IMR-90 (cell line): ENCODE results near the gene ITSN1. TPM values are rescaled to one million over a fixed set of nuclear protein-coding genes. Genes with fewer than 3 reads are reported as not detected.

ENCODE experiments used
- ATAC-seq: fragments of 200-7000 bp; cut with Tn5 transposase; 2 replicates; pipeline ENCODE4 v1.9.1; 2020; ENCODE audit warnings: low read depth, mild to moderate bottlenecking, moderate library complexity
- BruUV-seq: library from RNA; stranded (reverse); fragments of 400-500 nt; replicated peaks from 2 replicates; lab custom pipeline; 2021; lab: Mats Ljungman, UMichigan
- CTCF ChIA-PET: fragments of 300-600 bp; formaldehyde crosslinking; extraction: SDS; loops from one replicate; lab custom pipeline; 2021; ENCODE audit warnings: antibody characterized with exemption; lab: Yijun Ruan, JAX
- POLR2A ChIA-PET: fragments of 300-600 bp; sonication (Branson Sonifier 250); formaldehyde crosslinking; loops from one replicate; lab custom pipeline; 2022; ENCODE audit warnings: antibody characterized with exemption; ENCODE audit not compliant: unreplicated experiment; lab: Charles Lee
- DNase-seq: peaks from one replicate; pipeline ENCODE4 v3.0.0; 2013
- H2AFZ ChIP-seq: replicated peaks from 2 replicates; pipeline ENCODE3; 2013; ENCODE audit warnings: low read length, mild to moderate bottlenecking; ENCODE audit not compliant: poor library complexity
- H2AK5ac ChIP-seq: 2 replicates; pipeline ENCODE4 v1.6.1; 2013; ENCODE audit warnings: low read depth, low read length, inconsistent platforms
- H2AK9ac ChIP-seq: replicated peaks from 2 replicates; pipeline ENCODE3; 2013; ENCODE audit warnings: mild to moderate bottlenecking, low read depth, low read length, moderate library complexity; ENCODE audit not compliant: poor library complexity
- H2BK120ac ChIP-seq: 2 replicates; pipeline ENCODE4 v1.6.1; 2013; ENCODE audit warnings: low read depth, low read length, inconsistent platforms
- H2BK15ac ChIP-seq: 3 replicates; pipeline ENCODE4 v1.6.1; 2013; ENCODE audit warnings: low read depth, low read length, inconsistent platforms
- H2BK20ac ChIP-seq: 2 replicates; pipeline ENCODE4 v1.6.1; 2013; ENCODE audit warnings: low read depth, mild to moderate bottlenecking, inconsistent platforms, low read length, moderate library complexity
- H2BK5ac ChIP-seq: 2 replicates; pipeline ENCODE4 v1.6.1; 2013; ENCODE audit warnings: mild to moderate bottlenecking, low read depth, low read length, inconsistent platforms; ENCODE audit not compliant: poor library complexity, severe bottlenecking
- H3K14ac ChIP-seq: replicated peaks from 2 replicates; pipeline ENCODE4 v1.6.1; 2013; ENCODE audit warnings: low read depth, low read length, inconsistent platforms
- H3K18ac ChIP-seq: 2 replicates; pipeline ENCODE4 v1.6.1; 2013; ENCODE audit warnings: low read depth, low read length, control low read depth
- H3K23ac ChIP-seq: 2 replicates; pipeline ENCODE4 v1.6.1; 2013; ENCODE audit warnings: low read depth, low read length, inconsistent platforms
- H3K27ac ChIP-seq: 2 replicates; pipeline ENCODE4 v1.5.1; 2013; ENCODE audit warnings: mild to moderate bottlenecking, control low read depth, low read length; ENCODE audit not compliant: insufficient read depth
- H3K27me3 ChIP-seq: 2 replicates; pipeline ENCODE4 v1.6.1; 2013; ENCODE audit warnings: low read length; ENCODE audit not compliant: control insufficient read depth, insufficient read depth
- H3K36me3 ChIP-seq: 2 replicates; pipeline ENCODE4 v1.6.1; 2013; ENCODE audit warnings: low read length, mixed read lengths; ENCODE audit not compliant: control insufficient read depth, insufficient read depth
- H3K4ac ChIP-seq: 2 replicates; pipeline ENCODE4 v1.6.1; 2013; ENCODE audit warnings: low read depth, low read length, inconsistent platforms
- H3K4me1 ChIP-seq: 2 replicates; pipeline ENCODE4 v1.6.1; 2013; ENCODE audit warnings: low read length, mixed read lengths; ENCODE audit not compliant: control insufficient read depth, insufficient read depth
- H3K4me2 ChIP-seq: 2 replicates; pipeline ENCODE4 v1.6.1; 2013; ENCODE audit warnings: low read depth, mild to moderate bottlenecking, control low read depth, low read length, moderate library complexity
- H3K4me3 ChIP-seq: 2 replicates; pipeline ENCODE4 v1.5.1; 2013; ENCODE audit warnings: low read depth, mild to moderate bottlenecking, control low read depth, low read length, moderate library complexity; ENCODE audit not compliant: insufficient read depth
- H3K56ac ChIP-seq: 2 replicates; pipeline ENCODE4 v1.6.1; 2013; ENCODE audit warnings: low read length, inconsistent platforms; ENCODE audit not compliant: insufficient read depth; ENCODE audit errors: extremely low read depth
- H3K79me1 ChIP-seq, 2 experiments: 2 replicates each; pipeline ENCODE4 v1.6.1; 2013; ENCODE audit warnings: low read length in 2 of 2, inconsistent platforms in 1 of 2, low read depth in 1 of 2
- H3K9ac ChIP-seq: 2 replicates; pipeline ENCODE4 v1.6.1; 2013; ENCODE audit warnings: low read depth, low read length, control low read depth
- H3K9me1 ChIP-seq: 2 replicates; pipeline ENCODE4 v1.6.1; 2013; ENCODE audit warnings: low read length, inconsistent platforms; ENCODE audit not compliant: insufficient read depth
- H3K9me3 ChIP-seq: 2 replicates; pipeline ENCODE4 v1.6.1; 2013; ENCODE audit warnings: low read length; ENCODE audit not compliant: control insufficient read depth, insufficient read depth
- H4K20me1 ChIP-seq: 2 replicates; pipeline ENCODE4 v1.6.1; 2013; ENCODE audit warnings: low read length, inconsistent platforms; ENCODE audit not compliant: insufficient read depth
- H4K5ac ChIP-seq: 2 replicates; pipeline ENCODE4 v1.6.1; 2013; ENCODE audit warnings: mild to moderate bottlenecking, low read depth, low read length, control low read depth
- H4K8ac ChIP-seq, 2 experiments: 2 replicates each; pipeline ENCODE4 v1.6.1; 2013; ENCODE audit warnings: low read depth in 2 of 2, low read length in 2 of 2, control low read depth in 1 of 2, inconsistent platforms in 1 of 2
- H4K91ac ChIP-seq: 2 replicates; pipeline ENCODE4 v1.6.1; 2013; ENCODE audit warnings: low read depth, low read length, inconsistent platforms; ENCODE audit not compliant: insufficient read depth
- BHLHE40 ChIP-seq: fragments of 150-350 bp; IDR thresholded peaks from 2 replicates; pipeline ENCODE4 v1.6.1; 2016; ENCODE audit warnings: mild to moderate bottlenecking, low read depth, low read length
- CEBPB ChIP-seq: IDR thresholded peaks from 2 replicates; pipeline ENCODE4 v1.6.1; 2012; ENCODE audit warnings: low read depth, low read length, improper control_type of control experiment
- FOS ChIP-seq: fragments of 150-350 bp; IDR thresholded peaks from 2 replicates; pipeline ENCODE4 v1.6.1; 2016; ENCODE audit warnings: low read depth, low read length
- MAFK ChIP-seq: IDR thresholded peaks from 2 replicates; pipeline ENCODE4 v1.6.1; 2012; ENCODE audit warnings: low read depth, low read length, improper control_type of control experiment
- MXI1 ChIP-seq: IDR thresholded peaks from 2 replicates; pipeline ENCODE4 v1.6.1; 2012; ENCODE audit warnings: low read depth, mild to moderate bottlenecking, low read length, moderate library complexity, borderline replicate concordance
- NFE2L2 ChIP-seq: fragments of 150-350 bp; IDR thresholded peaks from 2 replicates; pipeline ENCODE4 v1.6.1; 2016; ENCODE audit warnings: low read depth, mild to moderate bottlenecking, low read length
- RAD21 ChIP-seq: IDR thresholded peaks from 2 replicates; pipeline ENCODE4 v1.6.1; 2012; ENCODE audit warnings: low read length, improper control_type of control experiment
- RCOR1 ChIP-seq: IDR thresholded peaks from 2 replicates; pipeline ENCODE4 v1.6.1; 2012; ENCODE audit warnings: mild to moderate bottlenecking, low read length, improper control_type of control experiment; ENCODE audit not compliant: insufficient replicate concordance
- RFX5 ChIP-seq: IDR thresholded peaks from 2 replicates; pipeline ENCODE4 v1.8.0; 2012; ENCODE audit warnings: low read depth, mild to moderate bottlenecking, low read length, moderate library complexity
- WGBS, 2 experiments: methylation state at CpG; one replicate each; pipeline versions ENCODE4 v1.1.5 to v1.1.7; 2013; ENCODE audit warnings: missing lambda C conversion rate in 2 of 2; ENCODE audit not compliant: insufficient read length in 1 of 2; ENCODE audit errors: extremely low coverage in 2 of 2; 5-methylcytosine and 5-hydroxymethylcytosine counted together
- dilution Hi-C: fragments of 300-500 bp; cut with HindIII; formaldehyde crosslinking; loops from one replicate; pipeline ENCODE4 v1.14.3; 2018; ENCODE audit warnings: low sequenced_read_pairs; ENCODE audit not compliant: unreplicated experiment
- in situ Hi-C: fragments of 300-500 bp; cut with MboI; formaldehyde crosslinking; loops from 3 replicates; pipeline ENCODE4 v1.14.3; 2019; ENCODE audit warnings: low sequenced_read_pairs, inconsistent platforms, mixed read lengths
- intact Hi-C: fragments of 100-400 bp; cut with micrococcal nuclease; formaldehyde crosslinking; loops from 2 replicates; pipeline ENCODE4 v1.10.0; 2022
- polyA plus RNA-seq, 3 experiments: library from polyadenylated mRNA; depleted of rRNA; stranded (reverse); fragments of >200 nt; gene quantifications; 2 replicates each; pipeline ENCODE4 v1.2.3, GENCODE V29; 2012; ENCODE audit warnings: low replicate concordance in 1 of 3
- total RNA-seq: library from RNA; depleted of rRNA; stranded (reverse); fragments of >200 nt; gene quantifications from 2 replicates; pipeline ENCODE4 v1.2.3, GENCODE V29; 2012
- TF ChIP-seq, protein P1 (sequence below): conservative IDR thresholded peaks from 2 replicates; pipeline ENCODE4 v1.5.1; 2012; ENCODE audit warnings: mild to moderate bottlenecking, low read depth, low read length, improper control_type of control experiment
- TF ChIP-seq, protein P2 (sequence below): fragments of 150-350 bp; IDR thresholded peaks from 2 replicates; pipeline ENCODE4 v1.6.1; 2017; ENCODE audit warnings: mild to moderate bottlenecking, antibody characterized with exemption, low read length, low read depth

ITSN1 gene
- total and polyA plus RNA-seq, 2 of the 4 experiments (the other 2 are of a cell fraction) = 45.4 to 62.0 TPM

DNA sequence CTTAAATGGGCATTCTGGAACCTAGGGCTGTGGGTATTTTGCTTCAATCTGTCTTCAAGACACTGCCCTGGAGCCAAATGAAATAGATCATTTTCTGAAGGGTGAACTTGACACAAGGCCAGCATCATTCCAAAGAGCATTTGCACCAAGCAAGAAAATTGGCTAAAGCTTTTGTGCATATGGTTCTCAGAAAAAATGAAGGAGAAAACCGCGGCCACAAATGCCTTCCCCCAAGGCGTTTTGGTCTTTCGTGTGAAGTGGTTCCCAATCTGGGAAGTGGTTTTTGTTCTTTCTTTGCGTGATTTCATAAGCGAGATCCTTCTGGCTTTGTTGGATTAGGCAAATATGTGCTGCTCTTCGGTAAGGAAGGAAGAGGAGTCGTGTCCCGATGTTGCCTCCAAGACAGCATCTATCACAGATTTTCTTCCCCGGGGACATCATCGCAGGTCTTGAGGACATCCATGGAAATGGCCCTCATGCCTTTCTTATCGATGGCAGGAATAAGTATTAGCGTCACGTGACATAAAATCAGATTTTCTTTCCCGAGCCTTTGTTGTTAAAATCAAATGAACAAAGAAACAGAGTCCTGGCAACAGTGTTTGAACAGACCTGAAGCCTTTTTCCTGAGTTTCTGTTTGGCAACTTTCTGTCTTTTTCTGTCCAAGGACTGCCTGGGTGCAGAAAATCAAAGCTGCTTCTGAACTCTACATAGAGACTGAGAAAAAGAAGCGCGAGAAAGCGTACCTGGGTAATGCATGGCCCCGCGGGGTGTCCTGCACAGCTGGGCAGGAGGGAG, 242.3 kb downstream of the ITSN1 start:
- Histone ChIP-seq H4K5ac (no peak overlapping the region), H2BK15ac (no peak overlapping the region), H3K27me3 (peaks cover 19% of the 10 kb centered on the region), H2AK9ac (no peak overlapping the region), H3K79me1 (no peaks in the 10 kb centered on the region), H3K27ac (no peak overlapping the region), H4K91ac (no peak overlapping the region), H2AK5ac (no peak overlapping the region), H3K4ac (no peak overlapping the region), H4K20me1 (no peaks in the 10 kb centered on the region), H3K36me3 (no peaks in the 10 kb centered on the region), H3K14ac (no peak overlapping the region), H2BK5ac (no peak overlapping the region), H4K8ac (no peak overlapping the region), H3K18ac (no peak overlapping the region), H2BK120ac (no peak overlapping the region), H3K9me1 (no peaks in the 10 kb centered on the region), H3K9me3 (no peaks in the 10 kb centered on the region), H3K4me1 (no peaks in the 10 kb centered on the region), H3K23ac (no peak overlapping the region), H3K4me2 (no peak overlapping the region), H3K56ac (no peak overlapping the region), H2AFZ (no peak overlapping the region), H3K4me3 (no peak overlapping the region), H2BK20ac (no peak overlapping the region), H3K9ac (no peak overlapping the region)
- ATAC-seq (no peak), DNase-seq (no peak)
- ChIA-PET CTCF (no interaction called here), POLR2A (no interaction called here)
- dilution Hi-C loops (no loop called here), in situ Hi-C loops (loop anchor here (10.0 kb wide), 1 partner anchor 240 kb away; the partner anchor contains the start of genes CRYZL1 and ITSN1), intact Hi-C loops (no loop called here)
- 84% methylated on average over 6 of the region's 20 CpGs; no CpG with 5 or more reads in 1 of the 2 experiments for WGBS, 2 experiments
- BruUV-seq = no TSS peak
- no peak for TF ChIP-seq CEBPB
- TF ChIP-seq, protein P1, sequence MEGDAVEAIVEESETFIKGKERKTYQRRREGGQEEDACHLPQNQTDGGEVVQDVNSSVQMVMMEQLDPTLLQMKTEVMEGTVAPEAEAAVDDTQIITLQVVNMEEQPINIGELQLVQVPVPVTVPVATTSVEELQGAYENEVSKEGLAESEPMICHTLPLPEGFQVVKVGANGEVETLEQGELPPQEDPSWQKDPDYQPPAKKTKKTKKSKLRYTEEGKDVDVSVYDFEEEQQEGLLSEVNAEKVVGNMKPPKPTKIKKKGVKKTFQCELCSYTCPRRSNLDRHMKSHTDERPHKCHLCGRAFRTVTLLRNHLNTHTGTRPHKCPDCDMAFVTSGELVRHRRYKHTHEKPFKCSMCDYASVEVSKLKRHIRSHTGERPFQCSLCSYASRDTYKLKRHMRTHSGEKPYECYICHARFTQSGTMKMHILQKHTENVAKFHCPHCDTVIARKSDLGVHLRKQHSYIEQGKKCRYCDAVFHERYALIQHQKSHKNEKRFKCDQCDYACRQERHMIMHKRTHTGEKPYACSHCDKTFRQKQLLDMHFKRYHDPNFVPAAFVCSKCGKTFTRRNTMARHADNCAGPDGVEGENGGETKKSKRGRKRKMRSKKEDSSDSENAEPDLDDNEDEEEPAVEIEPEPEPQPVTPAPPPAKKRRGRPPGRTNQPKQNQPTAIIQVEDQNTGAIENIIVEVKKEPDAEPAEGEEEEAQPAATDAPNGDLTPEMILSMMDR = no peak
- TF ChIP-seq NFE2L2 = no peak
- TF ChIP-seq RAD21 = no peak
- TF ChIP-seq RCOR1 = no peak
- no peak for TF ChIP-seq BHLHE40
- TF ChIP-seq, protein P2, sequence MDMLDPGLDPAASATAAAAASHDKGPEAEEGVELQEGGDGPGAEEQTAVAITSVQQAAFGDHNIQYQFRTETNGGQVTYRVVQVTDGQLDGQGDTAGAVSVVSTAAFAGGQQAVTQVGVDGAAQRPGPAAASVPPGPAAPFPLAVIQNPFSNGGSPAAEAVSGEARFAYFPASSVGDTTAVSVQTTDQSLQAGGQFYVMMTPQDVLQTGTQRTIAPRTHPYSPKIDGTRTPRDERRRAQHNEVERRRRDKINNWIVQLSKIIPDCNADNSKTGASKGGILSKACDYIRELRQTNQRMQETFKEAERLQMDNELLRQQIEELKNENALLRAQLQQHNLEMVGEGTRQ = no peak
- TF ChIP-seq FOS = no peak
- no peak for TF ChIP-seq RFX5
- no peak for TF ChIP-seq MXI1
- TF ChIP-seq MAFK = no peak
